Astrocyte (in vitro differentiated cells and primary cell): ENCODE measurements around the gene SLC38A4.

Experiments used
- CTCF ChIP-seq: IDR thresholded peaks from 2 replicates; pipeline ENCODE4 v1.5.1; 2011; ENCODE audit warnings: low read depth, mild to moderate bottlenecking, inconsistent platforms, low read length, moderate library complexity; ENCODE audit not compliant: insufficient read depth
- EZH2 ChIP-seq: IDR thresholded peaks from 2 replicates; pipeline ENCODE4 v1.6.1; 2012; ENCODE audit warnings: mild to moderate bottlenecking, low read length, inconsistent platforms; ENCODE audit not compliant: insufficient read depth

GRCh38 chr12:46830731-46831334 lies 5.0 kb upstream of the SLC38A4 start:
- TF ChIP-seq CTCF (no peak), EZH2 (no peak)
